Measurements from ENCODE around the gene ULBP1.

Gene ULBP1

DNA sequence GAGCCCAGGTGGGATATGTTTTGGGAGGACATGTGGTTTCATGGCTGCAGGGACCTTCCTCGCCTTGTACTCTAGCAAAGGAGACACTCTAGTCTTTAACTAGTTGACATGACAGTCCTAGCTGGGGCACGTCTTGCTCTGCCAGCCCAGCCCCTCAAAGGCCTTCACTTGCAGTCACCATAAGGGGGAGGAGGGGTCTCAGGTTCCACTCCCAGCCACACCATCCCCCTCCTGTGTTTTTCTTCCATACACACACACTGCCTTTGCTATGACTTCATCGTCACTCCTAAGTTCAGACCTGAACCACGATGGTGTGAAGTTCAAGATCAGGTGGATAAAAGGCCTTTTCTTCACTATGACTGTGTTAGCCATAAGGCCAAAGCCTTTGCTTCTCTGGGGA lies 13.5 kb downstream of the ULBP1 start:
- TF ChIP-seq, protein P1, sequence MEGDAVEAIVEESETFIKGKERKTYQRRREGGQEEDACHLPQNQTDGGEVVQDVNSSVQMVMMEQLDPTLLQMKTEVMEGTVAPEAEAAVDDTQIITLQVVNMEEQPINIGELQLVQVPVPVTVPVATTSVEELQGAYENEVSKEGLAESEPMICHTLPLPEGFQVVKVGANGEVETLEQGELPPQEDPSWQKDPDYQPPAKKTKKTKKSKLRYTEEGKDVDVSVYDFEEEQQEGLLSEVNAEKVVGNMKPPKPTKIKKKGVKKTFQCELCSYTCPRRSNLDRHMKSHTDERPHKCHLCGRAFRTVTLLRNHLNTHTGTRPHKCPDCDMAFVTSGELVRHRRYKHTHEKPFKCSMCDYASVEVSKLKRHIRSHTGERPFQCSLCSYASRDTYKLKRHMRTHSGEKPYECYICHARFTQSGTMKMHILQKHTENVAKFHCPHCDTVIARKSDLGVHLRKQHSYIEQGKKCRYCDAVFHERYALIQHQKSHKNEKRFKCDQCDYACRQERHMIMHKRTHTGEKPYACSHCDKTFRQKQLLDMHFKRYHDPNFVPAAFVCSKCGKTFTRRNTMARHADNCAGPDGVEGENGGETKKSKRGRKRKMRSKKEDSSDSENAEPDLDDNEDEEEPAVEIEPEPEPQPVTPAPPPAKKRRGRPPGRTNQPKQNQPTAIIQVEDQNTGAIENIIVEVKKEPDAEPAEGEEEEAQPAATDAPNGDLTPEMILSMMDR (IDR thresholded peaks at IDR 0.05; ENCODE audit: extremely low read depth, insufficient read depth, missing control alignments), result no peak
- in situ Hi-C loops (cut with MboI; ENCODE audit: low pct_unique_long_range_greater_than_20kb, low sequenced_read_pairs, unreplicated experiment), result no loop called here
- DNase-seq (ENCODE audit: low spot score), result no peak

DNA sequence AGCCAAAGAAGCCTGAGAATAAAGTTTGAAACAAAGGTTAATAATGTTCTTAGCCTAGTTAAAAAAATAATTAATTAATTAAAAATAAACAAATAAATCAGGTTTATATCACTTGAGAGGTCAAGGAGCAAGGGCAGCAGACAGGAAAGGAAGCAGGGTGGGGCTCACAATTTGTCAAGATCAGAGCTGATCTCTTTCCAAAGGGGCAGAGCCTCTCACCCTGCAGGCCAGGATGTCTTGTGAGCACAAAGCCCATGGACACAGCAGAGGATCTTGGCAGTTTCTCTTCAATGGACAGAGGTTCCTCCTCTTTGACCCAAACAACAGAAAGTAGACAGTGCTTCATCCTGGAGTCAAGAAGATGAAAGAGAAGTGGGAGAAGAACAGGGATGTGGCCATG lies 14.9 kb downstream of the ULBP1 start:
- no peak for DNase-seq (ENCODE audit: low spot score)
- in situ Hi-C loops (cut with MboI; ENCODE audit: low pct_unique_long_range_greater_than_20kb, low sequenced_read_pairs, unreplicated experiment), result no loop called here
- TF ChIP-seq, protein P1 (IDR thresholded peaks at IDR 0.05; ENCODE audit: extremely low read depth, insufficient read depth, missing control alignments), result no peak

DNA sequence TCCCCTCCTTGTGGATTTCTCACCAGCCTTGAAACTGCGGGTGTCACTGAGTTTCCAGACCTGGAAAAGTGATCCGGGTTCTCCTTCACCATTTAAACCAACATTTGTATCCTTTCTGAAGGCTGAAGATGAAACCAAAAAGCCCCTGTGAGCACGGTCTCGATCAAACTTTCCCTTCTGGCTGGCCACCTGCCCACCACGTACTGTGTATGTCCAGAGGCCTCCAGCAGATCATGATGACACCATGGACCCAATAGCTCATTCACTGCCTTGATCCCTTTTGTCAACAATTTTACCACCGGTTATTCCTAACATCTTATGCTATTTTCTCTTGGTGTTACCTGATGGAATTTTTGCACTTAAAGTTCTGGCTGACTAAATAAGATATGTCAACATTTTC lies 15.6 kb downstream of the ULBP1 start:
- TF ChIP-seq, protein P1 (IDR thresholded peaks at IDR 0.05; ENCODE audit: extremely low read depth, insufficient read depth, missing control alignments), result no peak
- in situ Hi-C loops (cut with MboI; ENCODE audit: low pct_unique_long_range_greater_than_20kb, low sequenced_read_pairs, unreplicated experiment), result no loop called here
- no peak for DNase-seq (ENCODE audit: low spot score)

DNA sequence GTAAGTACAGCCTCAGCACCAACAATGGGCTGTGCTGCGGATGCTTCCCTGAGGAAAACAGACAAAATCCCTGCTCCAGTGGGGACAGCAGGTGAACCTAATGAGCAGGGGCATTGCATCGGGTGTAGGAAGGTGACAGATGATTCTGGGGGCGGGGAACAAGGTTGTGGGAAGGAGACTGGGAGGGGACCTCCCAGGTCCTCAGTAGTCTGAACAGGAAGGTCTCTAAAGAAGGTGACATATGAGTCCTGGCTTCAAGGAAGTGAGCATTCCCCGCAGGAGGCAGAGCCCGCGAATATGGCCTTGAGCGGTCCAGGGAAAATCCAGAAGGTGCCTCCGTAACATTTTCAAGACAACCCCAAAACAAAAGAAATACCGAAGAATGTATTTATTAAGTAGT lies 19.4 kb downstream of the ULBP1 start:
- in situ Hi-C loops (cut with MboI; ENCODE audit: low pct_unique_long_range_greater_than_20kb, low sequenced_read_pairs, unreplicated experiment), result no loop called here
- no peak for DNase-seq (ENCODE audit: low spot score)
- TF ChIP-seq, protein P1 (IDR thresholded peaks at IDR 0.05; ENCODE audit: extremely low read depth, insufficient read depth, missing control alignments), result no peak

DNA sequence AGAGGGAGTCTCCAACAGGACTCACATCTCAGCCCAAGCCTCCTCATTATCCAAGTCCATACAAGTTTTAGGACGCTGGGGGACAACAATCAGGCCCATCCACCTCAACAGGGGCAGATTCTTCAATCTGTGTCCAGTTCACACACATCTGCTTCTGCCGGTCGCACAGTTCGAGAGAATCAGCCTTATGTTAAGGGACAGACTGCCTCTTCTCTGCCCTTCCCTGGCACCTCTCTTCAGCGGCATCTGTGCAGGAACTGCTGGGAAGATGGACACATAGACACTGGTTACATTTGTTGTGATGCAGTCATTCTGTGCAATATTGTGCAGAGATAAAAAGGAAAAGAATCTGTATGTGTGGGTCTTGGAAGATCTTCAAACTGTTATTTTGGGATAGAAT lies 21.0 kb downstream of the ULBP1 start:
- no peak for DNase-seq (ENCODE audit: low spot score)
- TF ChIP-seq, protein P1 (IDR thresholded peaks at IDR 0.05; ENCODE audit: extremely low read depth, insufficient read depth, missing control alignments), result no peak
- in situ Hi-C loops (cut with MboI; ENCODE audit: low pct_unique_long_range_greater_than_20kb, low sequenced_read_pairs, unreplicated experiment), result no loop called here

DNA sequence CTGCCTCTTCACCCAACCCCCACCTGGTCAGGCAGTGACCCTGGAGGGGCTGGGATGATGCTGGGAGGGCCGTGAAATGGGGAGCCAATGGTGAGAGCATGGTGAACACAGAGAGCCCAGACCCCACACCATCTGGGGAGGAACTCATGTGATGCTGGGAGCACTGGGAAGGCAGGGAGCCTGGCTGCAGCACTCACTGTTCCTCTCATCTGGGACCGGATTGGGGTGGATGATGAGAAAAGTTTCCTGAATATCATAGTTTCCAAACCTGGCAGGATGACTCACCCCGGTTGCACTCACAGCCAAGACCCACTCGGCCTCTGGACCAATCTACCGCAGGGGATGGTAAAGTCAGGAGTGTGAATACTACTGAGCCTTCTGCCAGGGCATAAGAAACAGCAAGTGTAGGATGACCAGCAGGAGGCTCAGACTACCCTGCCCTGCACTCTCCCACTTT lies 21.8 kb downstream of the ULBP1 start:
- DNase-seq (ENCODE audit: low spot score), result no peak
- TF ChIP-seq, protein P1 (IDR thresholded peaks at IDR 0.05; ENCODE audit: extremely low read depth, insufficient read depth, missing control alignments), result no peak
- in situ Hi-C loops (cut with MboI; ENCODE audit: low pct_unique_long_range_greater_than_20kb, low sequenced_read_pairs, unreplicated experiment), result no loop called here

DNA sequence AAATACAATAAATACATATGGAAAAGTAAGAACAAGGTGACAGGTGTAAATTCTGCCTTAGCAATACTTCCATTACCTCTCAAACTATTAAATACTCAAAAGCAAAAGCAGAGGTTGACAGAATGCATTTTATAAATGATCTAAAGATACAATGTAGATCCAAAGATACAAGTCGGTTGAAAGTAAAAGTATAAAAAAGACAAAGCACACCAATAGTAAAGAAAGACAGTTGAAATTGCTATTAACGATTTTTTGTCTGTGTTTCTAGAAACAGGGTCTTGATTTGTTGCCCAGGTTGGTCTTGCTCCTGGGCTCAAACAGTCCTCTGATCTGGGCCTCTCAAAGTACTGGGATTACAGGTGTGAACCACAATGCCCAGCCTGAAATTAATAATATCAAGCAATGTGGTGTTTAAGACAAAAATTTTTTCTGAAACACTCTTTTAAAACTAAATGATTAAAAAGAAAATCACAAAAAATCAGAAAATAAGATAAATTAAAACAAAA lies 23.9 kb downstream of the ULBP1 start:
- TF ChIP-seq, protein P1 (IDR thresholded peaks at IDR 0.05; ENCODE audit: extremely low read depth, insufficient read depth, missing control alignments), result no peak
- in situ Hi-C loops (cut with MboI; ENCODE audit: low pct_unique_long_range_greater_than_20kb, low sequenced_read_pairs, unreplicated experiment), result no loop called here
- no peak for DNase-seq (ENCODE audit: low spot score)
